GM20000 (cell line): Measurements from ENCODE around the gene VCX3B.
"Not testable (repeated sequence)": the region's sequence is repeated elsewhere in the genome, so short reads cannot be mapped to it uniquely, and the experiment has no call there.

Experiments
- DNase-seq: peaks from one replicate; pipeline ENCODE4 v3.0.0; 2012; ENCODE audit warnings: low spot score
- CTCF ChIP-seq: IDR thresholded peaks from 2 replicates; pipeline ENCODE4 v1.5.1; 2012; ENCODE audit warnings: mild to moderate bottlenecking, control low read depth; ENCODE audit errors: extremely low read depth, missing control alignments

The VCX3B gene

GRCh38 chrX:8447368-8447767 lies 17.3 kb upstream of the VCX3B start:
- no peak for TF ChIP-seq CTCF
- DNase-seq: no peak

GRCh38 chrX:8452343-8452742 lies 12.3 kb upstream of the VCX3B start:
- not testable (repeated sequence) for DNase-seq

GRCh38 chrX:8453611-8454010 lies 11.0 kb upstream of the VCX3B start:
- no peak for DNase-seq
- no peak for TF ChIP-seq CTCF

- no peak for TF ChIP-seq CTCF
- no peak for DNase-seq
These were observed 9.1 kb upstream of the VCX3B start for GRCh38 chrX:8455557-8455956.

GRCh38 chrX:8462488-8462887 lies 2.1 kb upstream of the VCX3B start:
- TF ChIP-seq CTCF: no peak
- no peak for DNase-seq

GRCh38 chrX:8484360-8484949 lies 19.8 kb downstream of the VCX3B start:
- DNase-seq: no peak
- no peak for TF ChIP-seq CTCF

GRCh38 chrX:8495036-8495435 lies 30.4 kb downstream of the VCX3B start:
- DNase-seq: not testable (repeated sequence)

GRCh38 chrX:8500203-8500602 lies 35.6 kb downstream of the VCX3B start:
- no peak for TF ChIP-seq CTCF
- no peak for DNase-seq

- DNase-seq: not testable (repeated sequence)
These were observed 37.5 kb downstream of the VCX3B start for GRCh38 chrX:8502101-8502500.
